SK-N-SH treated with all-trans-retinoic acid at 6 μM for 48 hours (cell line): ENCODE measurements around the gene SCGB3A1.

Experiments
- PATZ1 ChIP-seq: fragments of 250-450 bp; sonication (Bioruptor Pico); IDR thresholded peaks from 2 replicates; pipeline ENCODE4 v1.8.0; 2020; ENCODE audit warnings: mild to moderate bottlenecking, moderate library complexity, borderline replicate concordance
- RARB ChIP-seq: fragments of 250-450 bp; sonication (Bioruptor Pico); IDR thresholded peaks from 2 replicates; pipeline ENCODE4 v1.8.0; 2021; ENCODE audit warnings: mild to moderate bottlenecking, moderate library complexity
- TOX ChIP-seq: fragments of 250-450 bp; sonication (Bioruptor Pico); IDR thresholded peaks from 2 replicates; pipeline ENCODE4 v1.8.0; 2021; ENCODE audit warnings: mild to moderate bottlenecking, moderate library complexity, borderline replicate concordance

GRCh38 chr5:180623844-180624243 lies 32.5 kb upstream of the SCGB3A1 start:
- no peak for TF ChIP-seq TOX
- TF ChIP-seq RARB (CRISPR knock-in tag), result no peak
- no peak for TF ChIP-seq PATZ1 (CRISPR knock-in tag)
